ENCODE measurements around the gene ZNF90. TPM values are rescaled to one million over a fixed set of nuclear protein-coding genes. Genes with fewer than 3 reads are reported as not detected.
"Not testable (repeated sequence)": the region's sequence is repeated elsewhere in the genome, so short reads cannot be mapped to it uniquely, and the experiment has no call there.

Gene ZNF90
- total RNA-seq, 4 donors from 2014 or later = 0.22 to 0.42 TPM; not detected in 2

DNA sequence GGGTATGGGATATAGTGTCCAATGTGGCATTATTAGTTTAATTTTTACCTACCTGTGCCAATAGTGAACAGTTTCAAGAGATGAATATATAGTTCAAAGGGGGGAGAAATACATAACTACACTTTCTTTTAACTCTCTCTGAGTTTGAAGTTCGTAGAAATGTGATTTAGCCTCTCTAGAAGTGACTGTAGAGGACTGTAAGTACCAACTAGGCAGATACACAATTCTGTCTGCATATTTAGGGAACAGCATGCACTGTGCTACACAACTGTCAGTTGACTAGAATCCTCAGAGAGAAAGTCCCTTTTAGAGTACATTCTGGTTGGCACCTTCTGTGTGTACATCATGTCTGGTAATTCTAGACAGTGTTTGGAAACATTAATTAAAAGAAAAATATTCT lies 17.5 kb upstream of the ZNF90 start:
- no peak for DNase-seq
- no peaks in the 10 kb centered on the region for H3K27me3 ChIP-seq
- intact Hi-C loops (cut with DNase I; ENCODE audit: low total_unique reads) = no loop called here
- ATAC-seq = no peak
- H3K36me3 ChIP-seq = no peaks in the 10 kb centered on the region
- no peaks in the 10 kb centered on the region for H3K4me1 ChIP-seq
- in situ Hi-C loops (cut with MboI; ENCODE audit: low sequenced_read_pairs in 4 of 4) = no loop called here
- no peak overlapping the region for H3K27ac ChIP-seq
- H3K9me3 ChIP-seq = no peaks in the 10 kb centered on the region
- no peak overlapping the region for H3K4me3 ChIP-seq
- TF ChIP-seq, protein P1, sequence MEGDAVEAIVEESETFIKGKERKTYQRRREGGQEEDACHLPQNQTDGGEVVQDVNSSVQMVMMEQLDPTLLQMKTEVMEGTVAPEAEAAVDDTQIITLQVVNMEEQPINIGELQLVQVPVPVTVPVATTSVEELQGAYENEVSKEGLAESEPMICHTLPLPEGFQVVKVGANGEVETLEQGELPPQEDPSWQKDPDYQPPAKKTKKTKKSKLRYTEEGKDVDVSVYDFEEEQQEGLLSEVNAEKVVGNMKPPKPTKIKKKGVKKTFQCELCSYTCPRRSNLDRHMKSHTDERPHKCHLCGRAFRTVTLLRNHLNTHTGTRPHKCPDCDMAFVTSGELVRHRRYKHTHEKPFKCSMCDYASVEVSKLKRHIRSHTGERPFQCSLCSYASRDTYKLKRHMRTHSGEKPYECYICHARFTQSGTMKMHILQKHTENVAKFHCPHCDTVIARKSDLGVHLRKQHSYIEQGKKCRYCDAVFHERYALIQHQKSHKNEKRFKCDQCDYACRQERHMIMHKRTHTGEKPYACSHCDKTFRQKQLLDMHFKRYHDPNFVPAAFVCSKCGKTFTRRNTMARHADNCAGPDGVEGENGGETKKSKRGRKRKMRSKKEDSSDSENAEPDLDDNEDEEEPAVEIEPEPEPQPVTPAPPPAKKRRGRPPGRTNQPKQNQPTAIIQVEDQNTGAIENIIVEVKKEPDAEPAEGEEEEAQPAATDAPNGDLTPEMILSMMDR (IDR thresholded peaks at IDR 0.05 in 4 of 5, conservative IDR thresholded peaks at IDR 0.05 in 1 of 5) = no peak
- no peak for TF ChIP-seq POLR2A (IDR thresholded peaks at IDR 0.05)

DNA sequence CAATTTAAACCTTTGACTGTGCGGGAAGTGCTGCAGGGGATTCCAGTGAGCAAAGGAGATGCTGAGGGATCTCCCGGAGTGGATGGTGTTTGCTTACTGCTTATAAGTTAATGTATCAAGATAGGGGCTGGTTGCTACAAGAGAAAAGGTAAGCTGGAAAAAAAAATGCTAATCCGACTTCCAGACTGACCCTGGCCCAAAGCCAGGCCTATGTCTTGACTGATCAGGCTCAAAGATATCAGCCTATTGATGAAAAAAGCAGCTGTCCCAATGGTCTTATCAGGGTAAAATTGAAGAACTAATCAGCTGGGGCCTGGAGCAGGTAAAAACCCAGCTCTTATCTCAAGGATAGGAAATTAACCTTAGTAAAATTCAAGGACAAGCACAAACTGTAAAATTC lies 10.9 kb upstream of the ZNF90 start:
- Histone ChIP-seq H3K4me1 (no peaks in the 10 kb centered on the region), H3K27ac (no peak overlapping the region), H3K4me3 (no peak overlapping the region), H3K27me3 (no peaks in the 10 kb centered on the region), H3K9me3 (no peaks in the 10 kb centered on the region), H3K36me3 (no peaks in the 10 kb centered on the region)
- in situ Hi-C loops (cut with MboI; ENCODE audit: low sequenced_read_pairs in 4 of 4) (no loop called here), intact Hi-C loops (cut with DNase I; ENCODE audit: low total_unique reads) (no loop called here)
- ATAC-seq (no peak), DNase-seq (no peak)
- no peak for TF ChIP-seq POLR2A (IDR thresholded peaks at IDR 0.05)

DNA sequence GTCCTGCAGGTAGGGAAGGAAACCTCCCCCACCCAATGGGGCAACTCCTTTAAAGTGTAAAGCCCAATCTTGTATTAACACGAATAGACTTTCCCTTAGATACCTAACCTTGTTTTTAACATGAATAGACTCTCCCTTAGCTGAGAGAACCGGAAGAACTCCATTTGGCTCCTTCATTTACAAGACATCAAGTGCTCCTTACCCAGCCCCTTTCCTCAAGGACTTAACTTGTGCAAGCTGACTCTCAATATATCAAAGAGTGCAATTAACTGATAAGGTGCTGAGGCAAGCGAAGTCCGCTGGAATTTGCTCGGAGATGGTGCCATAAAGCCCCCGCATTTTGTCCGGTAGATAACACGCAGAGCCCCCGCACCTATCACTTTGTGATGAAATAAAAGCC lies 9.9 kb upstream of the ZNF90 start:
- no peak overlapping the region for H3K4me3 ChIP-seq

DNA sequence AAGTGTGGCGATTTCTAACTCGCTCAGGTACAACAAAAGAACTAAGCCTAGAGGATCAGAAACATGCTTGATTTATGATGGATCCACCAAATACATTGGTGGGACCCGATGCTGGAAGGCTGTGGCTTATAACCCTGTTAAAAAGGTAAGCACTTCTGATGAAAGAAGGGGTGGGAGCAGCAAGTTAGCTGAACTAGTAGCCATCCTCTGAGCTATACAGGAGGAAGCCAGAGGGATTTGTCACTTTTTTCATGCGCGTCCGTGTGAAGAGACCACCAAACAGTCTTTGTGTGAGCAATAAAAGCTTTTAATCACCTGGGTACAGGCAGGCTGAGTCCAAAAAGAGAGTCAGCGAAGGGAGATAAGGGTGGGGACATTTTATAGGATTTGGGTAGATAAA lies 9.2 kb upstream of the ZNF90 start:
- in situ Hi-C loops (cut with MboI; ENCODE audit: low sequenced_read_pairs in 4 of 4); H3K4me3 ChIP-seq; H3K9me3 ChIP-seq; DNase-seq; H3K27me3 ChIP-seq; H3K4me1 ChIP-seq; H3K27ac ChIP-seq; H3K36me3 ChIP-seq; ATAC-seq; intact Hi-C loops (cut with DNase I; ENCODE audit: low total_unique reads): not testable (repeated sequence)

More for the DNA sequence above, 9.9 kb upstream of the ZNF90 start:
- ATAC-seq (no peak), DNase-seq (no peak)
- Histone ChIP-seq H3K27ac (no peak overlapping the region), H3K4me1 (no peaks in the 10 kb centered on the region), H3K9me3 (no peaks in the 10 kb centered on the region), H3K27me3 (no peaks in the 10 kb centered on the region), H3K36me3 (no peaks in the 10 kb centered on the region)
- TF ChIP-seq, protein P1 (IDR thresholded peaks at IDR 0.05 in 4 of 5, conservative IDR thresholded peaks at IDR 0.05 in 1 of 5) = no peak
- no peak for TF ChIP-seq POLR2A (IDR thresholded peaks at IDR 0.05)
- in situ Hi-C loops (cut with MboI; ENCODE audit: low sequenced_read_pairs in 4 of 4) = no loop called here
- intact Hi-C loops (cut with DNase I; ENCODE audit: low total_unique reads) = no loop called here

DNA sequence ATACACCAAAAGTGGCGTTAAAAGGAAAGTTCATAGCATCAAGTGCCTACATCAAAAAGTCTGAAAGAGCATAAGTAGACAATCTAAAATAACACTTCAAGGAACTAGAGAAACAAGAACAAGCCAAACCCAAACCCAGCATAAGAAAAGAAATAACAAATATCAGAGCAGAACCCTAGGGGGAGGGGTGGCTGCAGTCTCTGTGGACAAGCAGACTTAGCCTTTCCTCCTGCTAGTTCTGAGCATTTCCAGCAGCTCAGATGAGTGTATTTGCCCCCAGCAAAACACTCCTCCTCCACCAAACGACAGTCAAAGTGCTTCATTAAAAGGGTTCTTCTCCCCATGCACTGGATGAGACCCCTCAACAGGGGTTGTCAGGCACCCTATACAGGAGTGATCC lies 7.1 kb upstream of the ZNF90 start:
- intact Hi-C loops (cut with DNase I; ENCODE audit: low total_unique reads) = no loop called here

DNA sequence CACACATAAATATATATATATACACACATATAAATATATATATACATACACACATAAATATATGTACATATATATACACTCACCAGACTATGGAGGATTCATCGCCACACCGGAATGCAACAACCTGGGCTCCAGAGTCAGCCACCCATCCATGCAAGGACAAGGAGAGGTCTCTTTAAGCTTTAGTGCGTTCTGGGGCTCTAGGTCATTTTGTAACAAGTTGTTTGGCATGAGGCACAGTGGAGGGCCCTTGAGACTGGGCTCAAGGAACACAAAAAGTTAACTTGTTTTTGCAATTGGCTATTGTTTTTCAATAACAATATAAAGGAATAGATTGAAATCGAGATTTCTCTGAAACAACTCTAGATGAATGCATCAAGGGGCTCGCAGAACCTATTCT lies 4.9 kb upstream of the ZNF90 start:
- TF ChIP-seq, protein P1 (IDR thresholded peaks at IDR 0.05 in 4 of 5, conservative IDR thresholded peaks at IDR 0.05 in 1 of 5) = no peak
- Histone ChIP-seq H3K4me3 (no peak overlapping the region), H3K4me1 (no peaks in the 10 kb centered on the region), H3K27me3 (no peaks in the 10 kb centered on the region), H3K9me3 (no peaks in the 10 kb centered on the region), H3K27ac (no peak overlapping the region), H3K36me3 (no peaks in the 10 kb centered on the region)
- no peak for DNase-seq
- ATAC-seq = no peak
- intact Hi-C loops (cut with DNase I; ENCODE audit: low total_unique reads) = no loop called here
- in situ Hi-C loops (cut with MboI; ENCODE audit: low sequenced_read_pairs in 4 of 4) = no loop called here

More for the DNA sequence above, 7.1 kb upstream of the ZNF90 start:
- in situ Hi-C loops (cut with MboI; ENCODE audit: low sequenced_read_pairs in 4 of 4) = no loop called here
- no peak overlapping the region for H3K27ac ChIP-seq
- ATAC-seq (no peak), DNase-seq (no peak)
- H3K9me3 ChIP-seq = no peaks in the 10 kb centered on the region
- no peak for TF ChIP-seq POLR2A (IDR thresholded peaks at IDR 0.05)
- TF ChIP-seq, protein P1 (IDR thresholded peaks at IDR 0.05 in 4 of 5, conservative IDR thresholded peaks at IDR 0.05 in 1 of 5) = no peak
- H3K4me1 ChIP-seq = no peaks in the 10 kb centered on the region
- no peak overlapping the region for H3K4me3 ChIP-seq
- no peaks in the 10 kb centered on the region for H3K27me3 ChIP-seq
- H3K36me3 ChIP-seq = no peaks in the 10 kb centered on the region
